NCI-H128 (cell line): Measurements from ENCODE around the gene KBTBD12.
"Not testable (repeated sequence)": the region's sequence is repeated elsewhere in the genome, so short reads cannot be mapped to it uniquely, and the experiment has no call there.

ENCODE experiments used
- DNase-seq: peaks from one replicate; lab custom pipeline; 2025; ENCODE audit not compliant: unreplicated experiment; lab: John Stamatoyannopoulos, UW

The KBTBD12 gene

DNA sequence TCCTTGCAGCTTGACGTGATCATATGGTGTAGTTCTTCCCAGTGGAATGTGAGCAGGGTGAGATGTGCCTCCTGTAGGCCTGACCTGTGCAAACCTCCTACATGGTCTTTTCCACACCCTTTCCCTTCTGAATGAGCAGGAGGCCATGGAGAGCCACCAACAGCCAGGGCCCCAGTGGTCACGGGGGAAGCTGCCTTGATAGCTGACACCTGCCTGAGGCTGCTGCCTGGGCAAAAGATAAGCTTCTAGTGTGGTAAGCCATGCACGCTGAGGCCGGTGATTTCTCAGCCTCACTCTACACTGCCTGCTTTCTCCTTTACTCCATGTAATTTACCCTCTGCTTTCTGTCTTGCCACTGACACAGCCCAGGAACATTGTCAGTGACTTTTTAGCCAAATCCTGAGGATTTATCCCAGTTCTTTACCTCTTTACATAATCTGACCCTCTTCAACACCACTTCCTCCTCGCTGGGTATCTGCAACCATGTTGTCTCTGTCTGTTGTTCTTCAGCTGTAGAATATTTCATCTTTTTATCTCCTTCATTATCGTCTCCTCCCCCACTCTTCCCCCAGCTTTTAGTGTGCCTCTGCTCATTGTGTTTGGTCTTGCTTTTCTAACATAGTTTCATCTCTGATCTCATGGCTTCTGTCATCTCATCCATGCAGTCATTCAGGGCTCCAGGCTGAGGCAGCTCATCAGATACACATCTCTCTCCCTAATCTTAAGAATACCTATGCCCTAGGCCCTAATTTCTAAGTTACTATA lies 11.2 kb upstream of the KBTBD12 start:
- DNase-seq = no peak

- no peak for DNase-seq
These were observed 9.5 kb upstream of the KBTBD12 start for GRCh38 chr3:127905556-127905955.

DNA sequence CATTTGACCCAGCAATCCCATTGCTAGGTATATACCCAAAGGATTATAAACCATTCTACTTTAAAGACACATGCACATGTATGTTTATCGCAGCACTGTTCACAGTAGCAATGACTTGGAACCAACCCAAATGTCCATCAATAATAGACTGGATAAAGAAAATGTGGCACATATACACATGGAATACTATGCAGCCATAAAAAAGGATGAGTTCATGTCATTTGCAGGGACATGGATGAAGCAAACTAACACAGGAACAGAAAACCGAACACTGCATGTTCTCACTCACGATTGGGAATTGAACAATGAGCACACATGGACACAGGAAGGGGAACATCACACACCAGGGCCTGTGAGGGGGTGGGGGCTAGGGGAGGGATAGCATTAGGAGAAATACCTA lies 8.4 kb upstream of the KBTBD12 start:
- DNase-seq = not testable (repeated sequence)

GRCh38 chr3:127908202-127908601 lies 6.8 kb upstream of the KBTBD12 start:
- DNase-seq = no peak

GRCh38 chr3:127908951-127909350 lies 6.1 kb upstream of the KBTBD12 start:
- no peak for DNase-seq

DNA sequence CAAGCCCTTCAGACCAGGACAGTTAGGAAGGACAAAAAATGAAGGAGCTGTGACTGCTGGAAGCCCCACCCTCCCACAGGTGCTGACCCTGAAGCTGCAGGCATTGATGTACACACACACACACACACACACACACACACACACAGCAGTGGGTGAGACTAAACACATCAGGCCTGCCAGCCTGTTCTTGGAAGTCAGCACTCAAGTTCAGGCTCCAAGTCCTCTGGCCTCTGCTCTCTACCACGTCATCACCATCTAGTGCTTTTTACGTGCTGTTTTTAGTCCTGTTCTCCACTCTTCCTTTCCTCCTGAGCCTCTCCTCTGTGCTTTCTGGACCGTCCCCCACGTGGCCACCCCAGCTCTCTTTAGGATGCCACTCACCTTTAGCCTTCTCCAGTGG lies 5.4 kb upstream of the KBTBD12 start:
- no peak for DNase-seq

GRCh38 chr3:127911421-127911931 lies 3.6 kb upstream of the KBTBD12 start:
- no peak for DNase-seq

GRCh38 chr3:127913841-127914240 lies 1.2 kb upstream of the KBTBD12 start:
- not testable (repeated sequence) for DNase-seq

DNA sequence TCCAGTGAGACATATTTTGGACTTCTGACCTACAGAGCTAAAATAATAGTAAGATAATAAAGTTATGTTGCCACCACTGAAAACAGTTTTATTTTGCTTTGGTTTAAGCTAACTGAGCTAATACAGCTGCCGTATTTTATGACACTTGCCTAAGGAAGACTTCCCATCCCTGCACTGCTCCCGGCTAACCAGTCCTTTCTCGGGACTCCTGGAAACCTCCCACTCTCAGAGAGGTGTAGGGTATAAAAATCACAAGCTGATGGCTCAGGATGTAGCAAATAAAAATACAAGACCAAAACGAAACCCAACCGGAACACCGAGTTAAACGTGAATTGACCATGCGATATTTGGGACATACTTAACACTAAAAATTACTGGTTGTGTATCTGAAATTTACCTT lies 448 bp upstream of the KBTBD12 start:
- no peak for DNase-seq

GRCh38 chr3:127915937-127916493 lies 983 bp downstream of the KBTBD12 start:
- no peak for DNase-seq

- no peak for DNase-seq
These were observed 5.7 kb downstream of the KBTBD12 start for GRCh38 chr3:127920738-127921137.

- DNase-seq = no peak
These were observed 8.6 kb downstream of the KBTBD12 start for GRCh38 chr3:127923611-127924010.

- DNase-seq = no peak
These were observed 10.4 kb downstream of the KBTBD12 start for GRCh38 chr3:127925384-127925783.

DNA sequence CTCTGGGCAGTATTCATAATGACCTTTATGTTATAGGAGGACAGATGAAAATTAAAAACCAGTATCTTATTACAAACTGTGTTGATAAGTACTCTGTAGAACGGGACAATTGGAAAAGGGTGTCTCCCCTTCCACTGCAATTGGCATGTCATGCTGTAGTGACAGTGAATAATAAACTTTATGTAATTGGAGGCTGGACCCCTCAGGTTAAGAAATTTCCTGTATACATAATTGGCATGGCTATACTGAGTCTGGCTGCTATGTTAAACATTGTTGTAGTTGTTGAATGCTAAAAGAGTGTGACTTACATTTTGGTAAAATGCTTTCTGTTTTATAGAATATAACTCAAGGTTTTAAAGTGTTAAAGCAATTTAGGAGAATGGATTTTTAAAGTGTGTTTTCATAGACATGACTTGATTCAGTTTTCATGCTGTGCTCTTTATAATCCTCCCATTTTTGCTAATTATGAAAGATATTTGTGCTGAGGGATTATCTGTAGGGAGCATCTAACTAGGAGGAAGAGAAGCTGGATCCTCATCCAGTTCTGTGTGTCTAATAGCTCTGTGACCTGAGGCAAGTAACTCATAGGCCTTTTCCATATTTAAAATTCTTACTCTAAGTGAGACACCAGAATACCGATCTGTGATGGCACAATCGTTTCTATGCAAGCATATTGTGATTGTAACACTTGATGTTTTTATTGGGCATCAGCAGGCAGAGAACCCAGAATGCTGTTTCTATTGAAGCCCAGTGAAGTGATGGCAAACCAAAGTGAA lies 13.0 kb downstream of the KBTBD12 start:
- DNase-seq = no peak

DNA sequence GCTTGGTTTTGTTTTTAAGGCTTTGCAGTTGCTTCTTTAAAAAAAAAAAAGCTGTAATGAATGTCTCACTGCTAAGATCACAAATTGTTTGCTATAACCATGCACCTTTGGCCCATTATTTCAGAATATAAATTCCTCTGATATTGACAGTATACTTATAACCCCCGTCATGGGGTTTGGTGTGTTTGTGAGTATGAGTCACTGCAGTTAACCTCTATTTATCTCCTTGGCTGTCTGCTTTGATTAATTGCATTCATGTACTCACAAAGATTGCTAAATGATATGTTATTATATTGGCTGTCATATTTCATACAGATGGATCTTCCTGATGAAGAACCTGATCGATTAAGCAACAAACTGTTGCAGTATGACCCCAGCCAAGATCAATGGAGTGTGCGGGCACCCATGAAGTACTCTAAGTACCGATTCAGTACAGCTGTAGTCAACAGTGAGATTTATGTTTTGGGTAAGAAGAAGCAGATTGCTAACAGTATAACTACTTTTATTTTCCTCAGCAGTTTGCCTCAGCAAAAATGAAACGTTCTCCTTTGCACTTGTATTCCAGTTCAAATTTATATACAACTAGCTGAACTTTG lies 14.9 kb downstream of the KBTBD12 start:
- DNase-seq = no peak

GRCh38 chr3:127933396-127933795 lies 18.4 kb downstream of the KBTBD12 start:
- DNase-seq = no peak

- DNase-seq = no peak
These were observed 23.8 kb downstream of the KBTBD12 start for GRCh38 chr3:127938800-127939199.

DNA sequence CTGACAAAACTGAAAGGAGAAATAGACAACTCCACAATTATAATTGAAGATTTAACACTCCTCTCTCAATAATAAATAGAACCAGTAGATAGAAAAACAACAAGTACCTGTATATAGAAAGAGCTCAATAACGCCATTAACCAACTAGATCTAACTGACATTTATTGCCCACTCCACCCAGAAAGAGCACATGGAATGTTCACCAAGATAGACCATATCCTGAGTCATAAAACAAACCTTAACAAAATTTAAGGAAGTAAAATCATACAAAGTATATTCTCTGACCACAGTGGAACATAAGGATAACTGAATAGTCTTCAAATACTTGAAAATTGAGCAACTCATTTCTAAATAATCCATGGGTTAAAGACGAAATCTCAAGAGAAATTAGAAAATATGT lies 25.1 kb downstream of the KBTBD12 start:
- no peak for DNase-seq

DNA sequence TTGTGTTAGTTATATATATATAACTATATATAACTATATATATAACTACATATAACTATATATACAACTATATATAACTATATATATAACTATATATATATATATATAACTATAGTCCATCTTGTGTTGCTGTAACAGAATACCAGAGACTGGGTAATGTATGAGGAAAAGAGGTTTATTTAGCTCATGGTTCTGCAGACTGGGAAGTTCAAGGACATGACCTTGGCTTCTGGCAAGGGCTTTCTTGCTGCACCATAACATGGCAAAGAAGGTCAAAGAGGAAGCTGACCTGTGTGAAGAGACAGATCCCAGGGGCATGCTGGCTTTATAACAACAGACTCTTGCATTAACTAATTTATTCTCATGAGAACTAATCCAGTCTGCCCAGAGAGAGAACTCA lies 27.6 kb downstream of the KBTBD12 start:
- DNase-seq = no peak

- DNase-seq = no peak
These were observed 33.2 kb downstream of the KBTBD12 start for GRCh38 chr3:127948211-127948610.

GRCh38 chr3:127949446-127950055 lies 34.5 kb downstream of the KBTBD12 start:
- no peak for DNase-seq
